ENCODE results near the gene SERPINB5.

DNA sequence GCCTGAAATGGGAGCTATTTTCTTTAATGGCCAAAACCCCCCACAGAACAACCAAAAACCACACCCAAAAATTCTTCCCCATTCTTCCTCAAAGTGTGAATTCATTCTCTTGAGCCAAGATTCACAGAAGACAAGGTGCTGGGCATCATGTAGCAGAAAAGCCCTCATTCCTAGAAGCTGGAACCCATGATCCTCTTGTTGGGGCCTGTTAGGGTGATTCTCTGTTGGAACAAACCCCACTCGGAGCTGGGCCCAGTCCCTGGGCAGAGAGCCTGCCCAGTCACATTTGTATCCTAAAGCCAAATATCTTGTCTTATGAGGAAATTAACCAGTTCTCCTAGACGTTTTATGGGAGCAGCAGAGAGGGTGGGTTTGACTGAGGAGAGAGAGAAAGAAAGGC, 31.7 kb upstream of the SERPINB5 start:
- TF ChIP-seq POLR2A (IDR thresholded peaks at IDR 0.05) = no peak
- TF ChIP-seq, protein P1, sequence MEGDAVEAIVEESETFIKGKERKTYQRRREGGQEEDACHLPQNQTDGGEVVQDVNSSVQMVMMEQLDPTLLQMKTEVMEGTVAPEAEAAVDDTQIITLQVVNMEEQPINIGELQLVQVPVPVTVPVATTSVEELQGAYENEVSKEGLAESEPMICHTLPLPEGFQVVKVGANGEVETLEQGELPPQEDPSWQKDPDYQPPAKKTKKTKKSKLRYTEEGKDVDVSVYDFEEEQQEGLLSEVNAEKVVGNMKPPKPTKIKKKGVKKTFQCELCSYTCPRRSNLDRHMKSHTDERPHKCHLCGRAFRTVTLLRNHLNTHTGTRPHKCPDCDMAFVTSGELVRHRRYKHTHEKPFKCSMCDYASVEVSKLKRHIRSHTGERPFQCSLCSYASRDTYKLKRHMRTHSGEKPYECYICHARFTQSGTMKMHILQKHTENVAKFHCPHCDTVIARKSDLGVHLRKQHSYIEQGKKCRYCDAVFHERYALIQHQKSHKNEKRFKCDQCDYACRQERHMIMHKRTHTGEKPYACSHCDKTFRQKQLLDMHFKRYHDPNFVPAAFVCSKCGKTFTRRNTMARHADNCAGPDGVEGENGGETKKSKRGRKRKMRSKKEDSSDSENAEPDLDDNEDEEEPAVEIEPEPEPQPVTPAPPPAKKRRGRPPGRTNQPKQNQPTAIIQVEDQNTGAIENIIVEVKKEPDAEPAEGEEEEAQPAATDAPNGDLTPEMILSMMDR (IDR thresholded peaks at IDR 0.05) = no peak
